Measurements from ENCODE around the gene ACOT4. TPM values are rescaled to one million over a fixed set of nuclear protein-coding genes. Genes with fewer than 3 reads are reported as not detected.

The ACOT4 gene
- total RNA-seq, 2 experiments from 2014 or later = 1.0 to 1.2 TPM

- ChIA-PET POLR2A (interaction anchor here (2.0 kb wide), 1 partner anchor 28 kb away, joined by 5 read pairs; the partner anchor contains the start of gene ACOT6), CTCF (no interaction called here)
- Mint-ChIP-seq H3K27me3 (no peaks in the 10 kb centered on the region), H3K4me3 (no peak overlapping the region), H3K36me3 (ENCODE audit: low read depth) (peaks cover 5% of the 10 kb centered on the region), H3K4me1 (ENCODE audit: low read depth) (peaks cover 18% of the 10 kb centered on the region), H3K27ac (no peak overlapping the region), H3K9me3 (no peaks in the 10 kb centered on the region)
- no peak for TF ChIP-seq CTCF (IDR thresholded peaks at IDR 0.05)
- ATAC-seq (ENCODE audit: poor library complexity) (no peak), DNase-seq (peak in 1 of 14 experiments; percentile 29)
- H3K9me3 ChIP-seq (ENCODE audit: control insufficient read depth in 1 of 2, insufficient read depth in 1 of 2, low read length in 2 of 2) = no peaks in the 10 kb centered on the region
- H3K4me1 ChIP-seq (ENCODE audit: insufficient read depth, low read length) = peaks cover 13% of the 10 kb centered on the region
- no peaks in the 10 kb centered on the region for H3K27me3 ChIP-seq (ENCODE audit: control insufficient read depth in 1 of 2, insufficient read depth in 2 of 2, low read length in 2 of 2)
- no peak overlapping the region for H3K27ac ChIP-seq (ENCODE audit: low read depth in 1 of 2, low read length in 2 of 2)
- intact Hi-C loops (cut with DNase I, micrococcal nuclease) = loop anchor here in 1 of 2 experiments (5.0 to 10.0 kb wide), 3 partner anchors 384 to 851 kb away; partner anchors contain the start of genes ISCA2, NPC2 and ZFYVE1
- H3K4me3 ChIP-seq (ENCODE audit: low read length) = no peak overlapping the region
- H3K36me3 ChIP-seq (ENCODE audit: insufficient read depth, low read length) = no peaks in the 10 kb centered on the region
Observed at GRCh38 chr14:73640796-73641365, 49.2 kb downstream of the ACOT4 start.

- Mint-ChIP-seq H3K9me3 (no peaks in the 10 kb centered on the region), H3K4me3 (peak within 1 kb of the TSS; percentile 91), H3K27me3 (no peaks in the 10 kb centered on the region), H3K36me3 (ENCODE audit: low read depth) (peaks cover 5% of the 10 kb centered on the region), H3K27ac (peak within 1 kb of the TSS; percentile 76), H3K4me1 (ENCODE audit: low read depth) (peaks cover 20% of the 10 kb centered on the region)
- no peak for TF ChIP-seq CTCF (IDR thresholded peaks at IDR 0.05)
- Histone ChIP-seq H3K27ac (ENCODE audit: low read depth in 1 of 2, low read length in 2 of 2) (peak within 1 kb of the TSS; percentile 39 to 63), H3K36me3 (ENCODE audit: insufficient read depth, low read length) (no peaks in the 10 kb centered on the region), H3K4me1 (ENCODE audit: insufficient read depth, low read length) (peaks cover 13% of the 10 kb centered on the region), H3K4me3 (ENCODE audit: low read length) (peak within 1 kb of the TSS; percentile 88), H3K27me3 (ENCODE audit: control insufficient read depth in 1 of 2, insufficient read depth in 2 of 2, low read length in 2 of 2) (no peaks in the 10 kb centered on the region), H3K9me3 (ENCODE audit: control insufficient read depth in 1 of 2, insufficient read depth in 1 of 2, low read length in 2 of 2) (no peaks in the 10 kb centered on the region)
- ChIA-PET POLR2A (interaction anchor here (0.8 to 2.3 kb wide), 9 partner anchors 9 to 586 kb away, joined by 3 to 17 read pairs (median 4); partner anchors contain the start of genes ACOT2, ACOT6, COQ6 and FAM161B), CTCF (interaction anchor here (0.6 kb wide), 1 partner anchor 18 kb away, joined by 3 read pairs; no protein-coding TSS in a partner anchor)
- DNase-seq (peak; percentile 82 to 96 (median 88)), ATAC-seq (ENCODE audit: poor library complexity) (peak; percentile 99)
- intact Hi-C loops (cut with DNase I, micrococcal nuclease) = loop anchor here in 1 of 2 experiments (1.0 to 10.0 kb wide), 5 partner anchors 69 to 848 kb away; partner anchors contain the start of genes ISCA2, NPC2 and ZFYVE1
Observed at GRCh38 chr14:73644531-73645247, 53.0 kb downstream of the ACOT4 start, which contains the start of gene DNAL1. DNAL1 (plus strand) TSS chr14:73644986; CDS start chr14:73645040, 54 bp downstream.

- Histone ChIP-seq H3K4me1 (ENCODE audit: insufficient read depth, low read length) (peaks cover 13% of the 10 kb centered on the region), H3K27ac (ENCODE audit: low read depth in 1 of 2, low read length in 2 of 2) (peak overlapping the region; percentile 39 to 63), H3K4me3 (ENCODE audit: low read length) (peak overlapping the region; percentile 88), H3K27me3 (ENCODE audit: control insufficient read depth in 1 of 2, insufficient read depth in 2 of 2, low read length in 2 of 2) (no peaks in the 10 kb centered on the region), H3K9me3 (ENCODE audit: control insufficient read depth in 1 of 2, insufficient read depth in 1 of 2, low read length in 2 of 2) (no peaks in the 10 kb centered on the region), H3K36me3 (ENCODE audit: insufficient read depth, low read length) (no peaks in the 10 kb centered on the region)
- peak overlapping the region; percentile 76 for H3K27ac Mint-ChIP-seq
- H3K9me3 Mint-ChIP-seq = no peaks in the 10 kb centered on the region
- ATAC-seq (ENCODE audit: poor library complexity) = no peak
- H3K36me3 Mint-ChIP-seq (ENCODE audit: low read depth) = peaks cover 5% of the 10 kb centered on the region
- TF ChIP-seq CTCF (IDR thresholded peaks at IDR 0.05) = no peak
- ChIA-PET POLR2A (interaction anchor here (1.0 to 2.3 kb wide), 7 partner anchors 11 to 305 kb away, joined by 3 to 17 read pairs (median 5); partner anchors contain the start of genes ACOT2, ACOT6, COQ6 and FAM161B), CTCF (no interaction called here)
- intact Hi-C loops (cut with DNase I, micrococcal nuclease) = loop anchor here in 1 of 2 experiments (1.0 to 10.0 kb wide), 4 partner anchors 68 to 620 kb away; partner anchors contain the start of gene ZFYVE1
- peak overlapping the region; percentile 91 for H3K4me3 Mint-ChIP-seq
- peak in 1 of 14 experiments; percentile 6 for DNase-seq
- H3K27me3 Mint-ChIP-seq = no peaks in the 10 kb centered on the region
- peaks cover 20% of the 10 kb centered on the region for H3K4me1 Mint-ChIP-seq (ENCODE audit: low read depth)
Observed at GRCh38 chr14:73645248-73645610, 53.6 kb downstream of the ACOT4 start.

Other genes starting within 250 kb of the ACOT4 start
- gene NUMB, start 133.3 kb upstream of the ACOT4 start, total RNA-seq = 10 to 100 TPM; 27.9 to 31.5 TPM
- 10 to 100 TPM; 26.7 to 28.5 TPM for gene RIOX1, start 100.9 kb upstream of the ACOT4 start, total RNA-seq
- 1 to 10 TPM; 2.9 to 3.7 TPM for gene ACOT1, start 54.7 kb upstream of the ACOT4 start, total RNA-seq
- not detected for gene HEATR4, start 32.9 kb upstream of the ACOT4 start, total RNA-seq
- gene ACOT2, start 22.7 kb upstream of the ACOT4 start, total RNA-seq = 10 to 100 TPM; 16.1 to 17.6 TPM
- not detected for gene ACOT6, start 20.6 kb downstream of the ACOT4 start, total RNA-seq
- 1 to 10 TPM; 2.9 to 3.7 TPM for gene DNAL1, start 53.1 kb downstream of the ACOT4 start, total RNA-seq
- gene PNMA1, start 122.5 kb downstream of the ACOT4 start, total RNA-seq = 10 to 100 TPM; 52.6 to 55.9 TPM